ENCODE data around the gene CREB5.

CREB5 gene

GRCh38 chr7:28505867-28506266, 93.5 kb downstream of the CREB5 start:
- Histone ChIP-seq H3K9me3 (ENCODE audit: control insufficient read depth in 1 of 2, low read length in 2 of 2) (no peaks in the 10 kb centered on the region), H3K36me3 (ENCODE audit: control insufficient read depth in 1 of 2, insufficient read depth in 2 of 2, low read length in 2 of 2) (no peaks in the 10 kb centered on the region), H3K27ac (ENCODE audit: low read depth, low read length) (no peak overlapping the region), H3K27me3 (ENCODE audit: control insufficient read depth in 1 of 2, insufficient read depth in 2 of 2, low read length in 2 of 2) (no peaks in the 10 kb centered on the region), H3K4me3 (ENCODE audit: low read depth in 1 of 2, low read length in 2 of 2) (no peak overlapping the region), H3K4me1 (ENCODE audit: control insufficient read depth in 1 of 2, insufficient read depth in 2 of 2, low read length in 2 of 2) (no peaks in the 10 kb centered on the region), H3K9ac (ENCODE audit: low read depth in 1 of 2, low read length in 2 of 2) (no peak overlapping the region)

- no peaks in the 10 kb centered on the region for H3K36me3 ChIP-seq (ENCODE audit: control insufficient read depth in 1 of 2, insufficient read depth in 2 of 2, low read length in 2 of 2)
- H3K9ac ChIP-seq (ENCODE audit: low read depth in 1 of 2, low read length in 2 of 2), result no peak overlapping the region
- no peaks in the 10 kb centered on the region for H3K27me3 ChIP-seq (ENCODE audit: control insufficient read depth in 1 of 2, insufficient read depth in 2 of 2, low read length in 2 of 2)
- no peak overlapping the region for H3K27ac ChIP-seq (ENCODE audit: low read depth, low read length)
- H3K4me1 ChIP-seq (ENCODE audit: control insufficient read depth in 1 of 2, insufficient read depth in 2 of 2, low read length in 2 of 2), result no peaks in the 10 kb centered on the region
- H3K9me3 ChIP-seq (ENCODE audit: control insufficient read depth in 1 of 2, low read length in 2 of 2), result no peaks in the 10 kb centered on the region
- H3K4me3 ChIP-seq (ENCODE audit: low read depth in 1 of 2, low read length in 2 of 2), result no peak overlapping the region
These were observed 95.4 kb downstream of the CREB5 start for GRCh38 chr7:28507525-28508282.

GRCh38 chr7:28509251-28510025, 97.1 kb downstream of the CREB5 start:
- Histone ChIP-seq H3K9me3 (ENCODE audit: control insufficient read depth in 1 of 2, low read length in 2 of 2) (no peaks in the 10 kb centered on the region), H3K4me1 (ENCODE audit: control insufficient read depth in 1 of 2, insufficient read depth in 2 of 2, low read length in 2 of 2) (no peaks in the 10 kb centered on the region), H3K27ac (ENCODE audit: low read depth, low read length) (no peak overlapping the region), H3K4me3 (ENCODE audit: low read depth in 1 of 2, low read length in 2 of 2) (no peak overlapping the region), H3K9ac (ENCODE audit: low read depth in 1 of 2, low read length in 2 of 2) (no peak overlapping the region), H3K27me3 (ENCODE audit: control insufficient read depth in 1 of 2, insufficient read depth in 2 of 2, low read length in 2 of 2) (no peaks in the 10 kb centered on the region), H3K36me3 (ENCODE audit: control insufficient read depth in 1 of 2, insufficient read depth in 2 of 2, low read length in 2 of 2) (no peaks in the 10 kb centered on the region)

- Histone ChIP-seq H3K27ac (ENCODE audit: low read depth, low read length) (no peak overlapping the region), H3K4me1 (ENCODE audit: control insufficient read depth in 1 of 2, insufficient read depth in 2 of 2, low read length in 2 of 2) (no peaks in the 10 kb centered on the region), H3K27me3 (ENCODE audit: control insufficient read depth in 1 of 2, insufficient read depth in 2 of 2, low read length in 2 of 2) (no peaks in the 10 kb centered on the region), H3K4me3 (ENCODE audit: low read depth in 1 of 2, low read length in 2 of 2) (no peak overlapping the region), H3K9me3 (ENCODE audit: control insufficient read depth in 1 of 2, low read length in 2 of 2) (no peaks in the 10 kb centered on the region), H3K36me3 (ENCODE audit: control insufficient read depth in 1 of 2, insufficient read depth in 2 of 2, low read length in 2 of 2) (no peaks in the 10 kb centered on the region), H3K9ac (ENCODE audit: low read depth in 1 of 2, low read length in 2 of 2) (no peak overlapping the region)
These were observed 97.7 kb downstream of the CREB5 start for GRCh38 chr7:28510026-28510369.

- Histone ChIP-seq H3K27me3 (ENCODE audit: control insufficient read depth in 1 of 2, insufficient read depth in 2 of 2, low read length in 2 of 2) (no peaks in the 10 kb centered on the region), H3K4me3 (ENCODE audit: low read depth in 1 of 2, low read length in 2 of 2) (no peak overlapping the region), H3K4me1 (ENCODE audit: control insufficient read depth in 1 of 2, insufficient read depth in 2 of 2, low read length in 2 of 2) (no peaks in the 10 kb centered on the region), H3K9ac (ENCODE audit: low read depth in 1 of 2, low read length in 2 of 2) (no peak overlapping the region), H3K36me3 (ENCODE audit: control insufficient read depth in 1 of 2, insufficient read depth in 2 of 2, low read length in 2 of 2) (no peaks in the 10 kb centered on the region), H3K9me3 (ENCODE audit: control insufficient read depth in 1 of 2, low read length in 2 of 2) (no peaks in the 10 kb centered on the region), H3K27ac (ENCODE audit: low read depth, low read length) (no peak overlapping the region)
These were observed 100.5 kb downstream of the CREB5 start for GRCh38 chr7:28512668-28513440.

- H3K9me3 ChIP-seq (ENCODE audit: control insufficient read depth in 1 of 2, low read length in 2 of 2), result no peaks in the 10 kb centered on the region
These were observed 104.3 kb downstream of the CREB5 start for GRCh38 chr7:28516390-28517172.

GRCh38 chr7:28517206-28517605, 104.9 kb downstream of the CREB5 start:
- H3K27me3 ChIP-seq (ENCODE audit: control insufficient read depth in 1 of 2, insufficient read depth in 2 of 2, low read length in 2 of 2), result peaks cover 0 to 7% of the 10 kb centered on the region in 2 donors
- no peak overlapping the region for H3K27ac ChIP-seq (ENCODE audit: low read depth, low read length)
- H3K36me3 ChIP-seq (ENCODE audit: control insufficient read depth in 1 of 2, insufficient read depth in 2 of 2, low read length in 2 of 2), result no peaks in the 10 kb centered on the region
- no peaks in the 10 kb centered on the region for H3K4me1 ChIP-seq (ENCODE audit: control insufficient read depth in 1 of 2, insufficient read depth in 2 of 2, low read length in 2 of 2)
- H3K9me3 ChIP-seq (ENCODE audit: control insufficient read depth in 1 of 2, low read length in 2 of 2), result no peaks in the 10 kb centered on the region
- H3K9ac ChIP-seq (ENCODE audit: low read depth in 1 of 2, low read length in 2 of 2), result no peak overlapping the region
- no peak overlapping the region for H3K4me3 ChIP-seq (ENCODE audit: low read depth in 1 of 2, low read length in 2 of 2)

More at GRCh38 chr7:28516390-28517172, 104.3 kb downstream of the CREB5 start:
- no peak overlapping the region for H3K9ac ChIP-seq (ENCODE audit: low read depth in 1 of 2, low read length in 2 of 2)
- H3K27me3 ChIP-seq (ENCODE audit: control insufficient read depth in 1 of 2, insufficient read depth in 2 of 2, low read length in 2 of 2), result peaks cover 0 to 7% of the 10 kb centered on the region in 2 donors
- H3K4me1 ChIP-seq (ENCODE audit: control insufficient read depth in 1 of 2, insufficient read depth in 2 of 2, low read length in 2 of 2), result no peaks in the 10 kb centered on the region
- no peak overlapping the region for H3K4me3 ChIP-seq (ENCODE audit: low read depth in 1 of 2, low read length in 2 of 2)
- H3K27ac ChIP-seq (ENCODE audit: low read depth, low read length), result no peak overlapping the region
- H3K36me3 ChIP-seq (ENCODE audit: control insufficient read depth in 1 of 2, insufficient read depth in 2 of 2, low read length in 2 of 2), result no peaks in the 10 kb centered on the region

GRCh38 chr7:28517606-28518005, 105.3 kb downstream of the CREB5 start:
- peaks cover 0 to 7% of the 10 kb centered on the region in 2 donors for H3K27me3 ChIP-seq (ENCODE audit: control insufficient read depth in 1 of 2, insufficient read depth in 2 of 2, low read length in 2 of 2)
- no peak overlapping the region for H3K4me3 ChIP-seq (ENCODE audit: low read depth in 1 of 2, low read length in 2 of 2)
- no peak overlapping the region for H3K27ac ChIP-seq (ENCODE audit: low read depth, low read length)
- no peaks in the 10 kb centered on the region for H3K36me3 ChIP-seq (ENCODE audit: control insufficient read depth in 1 of 2, insufficient read depth in 2 of 2, low read length in 2 of 2)
- H3K9me3 ChIP-seq (ENCODE audit: control insufficient read depth in 1 of 2, low read length in 2 of 2), result no peaks in the 10 kb centered on the region
- H3K9ac ChIP-seq (ENCODE audit: low read depth in 1 of 2, low read length in 2 of 2), result no peak overlapping the region
- no peaks in the 10 kb centered on the region for H3K4me1 ChIP-seq (ENCODE audit: control insufficient read depth in 1 of 2, insufficient read depth in 2 of 2, low read length in 2 of 2)

- Histone ChIP-seq H3K27ac (ENCODE audit: low read depth, low read length) (no peak overlapping the region), H3K36me3 (ENCODE audit: control insufficient read depth in 1 of 2, insufficient read depth in 2 of 2, low read length in 2 of 2) (no peaks in the 10 kb centered on the region), H3K27me3 (ENCODE audit: control insufficient read depth in 1 of 2, insufficient read depth in 2 of 2, low read length in 2 of 2) (peaks cover 0 to 7% of the 10 kb centered on the region in 2 donors), H3K4me3 (ENCODE audit: low read depth in 1 of 2, low read length in 2 of 2) (no peak overlapping the region), H3K4me1 (ENCODE audit: control insufficient read depth in 1 of 2, insufficient read depth in 2 of 2, low read length in 2 of 2) (no peaks in the 10 kb centered on the region), H3K9me3 (ENCODE audit: control insufficient read depth in 1 of 2, low read length in 2 of 2) (no peaks in the 10 kb centered on the region), H3K9ac (ENCODE audit: low read depth in 1 of 2, low read length in 2 of 2) (no peak overlapping the region)
These were observed 108.0 kb downstream of the CREB5 start for GRCh38 chr7:28520074-28521015.
